ENCODE data around the gene LRIT2.

Gene LRIT2

DNA sequence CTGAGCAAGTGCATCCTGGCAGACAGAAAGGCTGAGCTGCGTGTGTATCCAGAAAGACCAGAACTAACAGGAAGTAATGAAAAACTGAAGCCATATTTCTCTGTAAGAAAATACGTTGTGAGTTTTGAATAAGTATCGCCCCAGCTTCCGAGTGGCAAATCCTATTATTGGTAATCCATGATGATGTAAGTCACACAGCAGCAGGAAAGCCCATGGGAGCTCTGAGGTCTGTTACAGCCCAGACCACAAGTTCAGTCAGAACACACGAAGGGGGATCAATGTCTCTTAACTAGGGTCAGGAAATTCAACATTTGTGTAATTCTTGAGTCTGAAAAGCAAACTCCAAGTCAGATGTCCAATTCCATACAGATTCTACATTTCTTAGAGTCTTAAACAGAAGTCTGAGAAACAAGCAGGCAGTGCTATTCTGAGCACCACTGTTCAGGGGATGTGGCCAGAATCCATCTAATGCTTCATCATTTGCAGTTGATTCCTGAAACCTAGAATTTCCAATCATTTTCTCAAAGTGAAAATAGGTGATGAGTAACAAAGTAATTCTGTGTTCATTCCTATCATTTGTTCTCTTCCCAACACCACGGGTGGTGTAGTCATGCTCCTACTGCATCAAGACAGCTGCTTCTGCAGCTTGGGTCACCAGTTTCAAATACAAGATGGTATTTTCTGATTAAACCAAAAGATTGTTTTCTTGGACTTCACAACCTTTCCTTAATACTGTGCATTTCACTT lies at the start of gene LRIT2:
Gene LRIT2, minus strand, starts transcription at position 118 of the 747 bp plus-strand sequence. Its CDS starts 24 bp downstream, at position 94.
- DNase-seq = no peak

DNA sequence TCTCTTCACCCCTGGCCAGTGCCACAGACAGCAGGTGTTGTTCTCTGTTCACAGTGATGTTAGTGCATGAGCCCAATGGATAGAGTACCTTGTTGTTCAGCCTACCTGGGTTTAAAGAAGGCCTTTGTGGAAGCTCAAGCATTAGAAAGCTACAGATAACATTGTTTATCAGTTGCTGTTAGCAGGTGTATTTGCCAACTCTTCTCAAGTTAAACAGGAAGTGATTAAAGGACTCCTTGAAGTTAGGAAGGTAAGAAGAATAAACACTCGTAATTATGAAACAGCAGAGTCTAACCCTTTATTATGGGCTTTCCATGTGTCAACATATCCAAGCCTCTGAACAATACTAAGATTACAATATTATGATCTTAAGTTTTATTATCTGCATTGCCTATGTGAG lies 45.4 kb upstream of the LRIT2 start:
- no peak for DNase-seq

DNA sequence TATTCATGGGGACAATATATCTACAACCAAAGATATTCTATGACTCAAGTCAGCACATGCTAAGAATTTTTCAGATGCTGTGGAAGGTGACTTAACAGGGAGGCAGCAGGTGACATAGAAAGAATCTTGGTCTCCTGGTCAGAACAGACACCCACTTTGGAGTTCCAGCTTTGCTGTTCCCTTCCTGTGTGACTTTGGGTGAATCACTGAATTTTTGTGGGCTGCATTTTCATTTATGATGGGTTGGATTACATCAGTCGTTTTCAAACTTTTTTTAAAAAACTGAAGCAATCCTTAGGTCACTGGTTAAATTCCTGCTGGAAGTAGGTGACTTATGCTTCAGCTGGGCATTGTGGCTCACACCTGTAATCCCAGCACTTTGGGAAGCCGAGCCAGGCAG lies 44.4 kb upstream of the LRIT2 start:
- no peak for DNase-seq

DNA sequence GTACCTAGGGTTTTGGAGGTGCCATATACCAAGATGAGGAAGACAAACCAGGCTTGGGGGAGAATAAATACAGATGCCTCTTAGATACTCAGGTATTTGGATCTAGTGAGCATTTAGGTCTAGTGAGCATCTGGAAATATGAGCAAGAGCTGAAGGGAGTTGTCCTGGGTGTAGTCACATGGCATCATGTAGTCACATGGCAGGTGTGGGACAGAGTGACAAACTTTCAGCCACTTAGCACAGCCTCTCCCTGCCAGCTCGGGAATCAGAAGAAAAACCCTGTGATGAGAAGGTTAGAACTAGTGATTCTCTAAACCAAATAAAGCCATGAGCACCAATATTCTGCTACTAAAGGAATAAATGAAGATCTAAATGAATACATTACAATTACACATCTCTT lies 43.8 kb upstream of the LRIT2 start:
- DNase-seq = no peak

- DNase-seq = peak; percentile 92
Observed at GRCh38 chr10:84267503-84268126, 42.3 kb upstream of the LRIT2 start.

GRCh38 chr10:84265418-84265817 lies 40.1 kb upstream of the LRIT2 start:
- no peak for DNase-seq

GRCh38 chr10:84264611-84265141 lies 39.3 kb upstream of the LRIT2 start:
- peak; percentile 81 for DNase-seq

DNA sequence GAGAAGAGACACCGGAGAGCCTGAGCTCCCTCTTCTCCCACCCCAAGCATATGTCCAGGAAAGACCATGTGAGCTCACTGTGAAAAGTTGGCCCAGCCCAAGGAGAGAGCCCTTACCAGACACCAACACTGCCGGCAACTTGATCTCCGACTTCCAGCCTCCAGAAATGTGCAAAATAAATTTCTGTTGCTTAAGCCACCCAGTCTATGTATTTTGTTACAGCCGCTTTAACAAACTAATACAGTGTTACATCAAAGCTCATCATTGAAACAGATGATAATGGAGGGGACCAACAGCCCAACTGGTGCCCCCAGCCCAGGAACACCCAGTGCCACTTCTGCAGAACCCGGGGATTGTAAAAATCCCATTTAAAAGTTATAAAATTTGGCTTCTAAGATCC lies 38.4 kb upstream of the LRIT2 start:
- DNase-seq = no peak

- no peak for DNase-seq
Observed at GRCh38 chr10:84262190-84262956, 37.0 kb upstream of the LRIT2 start.

DNA sequence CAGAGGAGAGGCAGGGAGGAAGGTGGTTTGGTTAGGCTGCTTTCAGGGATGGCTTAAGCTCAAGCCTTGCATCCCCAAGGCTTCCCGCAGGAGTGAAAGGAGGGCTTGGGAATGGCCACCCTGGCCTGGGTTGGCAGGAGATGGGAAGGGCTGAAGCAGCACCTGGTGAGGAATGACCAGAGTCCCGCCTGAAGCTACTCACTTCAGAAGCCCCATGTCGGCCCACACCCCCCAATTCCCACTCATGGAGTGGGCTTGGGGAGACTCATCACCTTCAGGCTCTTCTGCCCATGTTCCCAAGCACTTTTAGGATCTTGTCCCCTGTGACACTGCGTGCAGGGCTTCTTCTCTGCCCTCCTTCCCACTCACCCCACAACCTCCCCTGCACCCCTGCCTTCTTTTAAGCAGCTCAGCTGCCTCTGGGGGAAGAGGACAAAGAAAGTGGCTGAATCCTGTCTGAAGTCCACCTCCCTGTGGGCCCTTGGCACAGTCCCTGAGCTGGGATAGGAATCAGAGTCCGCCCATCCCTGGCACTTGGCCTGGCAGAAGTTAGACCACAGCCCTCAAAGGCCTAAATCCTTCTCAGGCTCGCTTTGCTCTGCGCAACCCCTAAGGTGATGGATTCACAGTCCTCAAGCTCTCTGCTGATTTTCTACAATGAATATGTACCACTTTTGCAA lies 36.0 kb upstream of the LRIT2 start:
- DNase-seq = no peak

DNA sequence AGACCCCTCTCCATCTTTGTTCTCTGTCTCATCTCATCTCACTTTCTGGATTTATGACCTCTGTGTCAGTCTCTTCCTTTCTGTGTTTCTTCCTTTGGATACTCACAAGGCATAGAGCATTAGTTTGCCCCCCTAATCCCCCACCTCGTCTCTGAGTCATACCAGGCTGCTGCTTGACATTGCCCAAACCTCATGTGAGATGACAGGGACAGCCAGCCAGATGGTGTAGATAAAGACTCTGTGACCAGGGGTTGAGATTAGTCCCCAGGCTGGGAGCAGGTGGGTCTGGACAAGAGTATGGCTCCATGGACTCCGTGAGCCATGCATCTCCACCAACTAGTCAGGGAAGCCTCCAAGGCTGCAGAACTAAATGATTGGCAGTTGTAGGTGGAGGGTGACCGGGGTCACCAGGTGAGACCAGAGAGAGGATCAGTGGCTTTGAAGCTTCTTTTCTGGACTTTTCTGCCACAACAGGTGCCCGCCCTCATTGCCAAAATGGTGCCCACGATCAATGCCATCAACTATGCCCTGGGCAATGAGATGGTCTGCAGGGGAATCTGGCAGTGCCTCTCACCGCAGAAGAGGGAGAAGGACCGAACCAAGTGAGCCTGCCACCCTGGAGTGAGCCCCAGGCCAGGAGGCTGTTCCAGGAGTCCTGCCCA lies 32.8 kb upstream of the LRIT2 start:
- DNase-seq = no peak

GRCh38 chr10:84257343-84258020 lies 32.1 kb upstream of the LRIT2 start:
- no peak for DNase-seq

DNA sequence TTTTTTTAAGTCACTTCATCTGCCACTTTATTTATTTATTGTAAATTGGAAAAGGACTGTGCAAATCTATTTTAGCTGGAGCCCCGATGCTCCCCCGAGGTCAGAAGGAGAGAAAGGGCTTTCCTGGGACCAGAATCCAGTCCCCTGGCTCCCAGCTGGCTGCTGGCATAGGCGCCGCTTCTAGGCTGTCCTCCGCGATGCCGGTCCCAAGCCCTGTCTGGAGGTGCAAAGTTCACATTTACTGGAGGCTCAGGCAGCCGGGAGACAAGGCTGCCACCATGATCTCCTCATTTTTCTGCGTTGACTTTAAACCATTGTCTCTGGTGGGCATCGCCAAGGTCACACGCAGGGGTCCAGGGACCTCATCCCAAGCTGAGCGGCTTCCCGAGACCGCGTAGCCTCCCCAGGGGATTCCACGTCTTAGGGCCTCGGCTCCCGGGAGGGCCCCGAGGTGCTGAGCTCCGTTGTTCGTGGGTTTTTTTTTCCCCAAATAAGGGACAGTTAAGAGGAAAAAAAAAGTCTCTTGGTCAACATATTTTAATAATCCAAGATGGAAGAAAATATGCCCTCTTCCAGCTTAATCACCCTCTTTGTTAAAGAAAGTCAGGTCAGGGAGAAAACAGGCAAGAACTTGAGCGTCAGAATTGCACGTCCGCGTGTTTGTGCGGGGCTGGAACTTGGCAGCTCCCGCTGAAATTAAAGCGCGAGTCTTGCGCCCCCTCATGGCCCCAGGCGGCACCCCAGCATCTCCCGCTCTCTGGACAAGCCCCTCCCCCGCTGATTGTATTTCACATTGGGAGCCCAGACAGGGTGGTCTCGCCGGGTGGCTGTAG lies 31.4 kb upstream of the LRIT2 start:
- DNase-seq = peak; percentile 54

DNA sequence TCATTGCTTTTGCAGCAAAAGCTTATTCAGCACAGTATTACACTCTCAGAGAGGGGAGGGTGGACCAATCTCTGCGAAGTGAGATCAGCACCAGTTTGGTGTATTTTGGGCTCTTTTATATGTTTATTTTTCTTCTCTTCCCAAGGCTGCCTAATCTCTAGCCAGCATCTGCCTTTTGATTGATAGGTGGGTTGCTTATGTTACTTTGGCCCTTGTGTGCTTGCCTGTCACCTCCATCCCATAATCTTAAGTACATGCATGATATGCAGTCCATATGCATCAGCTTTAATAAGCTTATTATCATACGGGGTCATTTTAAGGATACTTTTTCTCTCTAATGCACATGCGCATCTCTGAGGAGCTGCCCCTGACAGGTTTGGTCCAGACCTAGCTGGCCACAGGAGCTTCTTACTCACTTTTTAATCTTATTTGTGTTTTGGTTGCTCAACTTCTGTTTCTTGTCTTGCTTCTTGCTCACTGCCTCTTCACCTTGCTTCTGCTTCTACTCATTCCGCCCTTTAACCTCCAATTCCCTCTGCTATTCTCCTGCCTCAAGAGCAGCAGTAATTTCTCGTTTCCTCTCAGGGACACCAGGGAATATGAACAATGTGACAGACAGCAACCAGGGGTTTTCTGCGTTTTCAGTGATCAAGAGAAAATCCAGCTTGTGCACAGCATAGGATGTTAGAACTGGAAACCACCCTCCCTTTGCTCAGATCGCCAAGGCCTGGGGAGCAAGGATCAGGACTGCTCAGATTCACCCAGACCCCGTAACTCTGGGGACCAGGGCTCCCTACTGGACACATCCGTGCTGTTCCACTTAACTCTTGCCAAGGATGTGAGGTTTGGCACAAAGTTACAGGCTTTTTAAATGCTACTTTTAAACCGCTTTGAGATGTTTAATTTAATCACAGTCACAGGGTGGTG lies 29.5 kb upstream of the LRIT2 start:
- no peak for DNase-seq

GRCh38 chr10:84248794-84249193 lies 23.4 kb upstream of the LRIT2 start:
- DNase-seq = no peak

GRCh38 chr10:84247496-84247895 lies 22.2 kb upstream of the LRIT2 start:
- no peak for DNase-seq

DNA sequence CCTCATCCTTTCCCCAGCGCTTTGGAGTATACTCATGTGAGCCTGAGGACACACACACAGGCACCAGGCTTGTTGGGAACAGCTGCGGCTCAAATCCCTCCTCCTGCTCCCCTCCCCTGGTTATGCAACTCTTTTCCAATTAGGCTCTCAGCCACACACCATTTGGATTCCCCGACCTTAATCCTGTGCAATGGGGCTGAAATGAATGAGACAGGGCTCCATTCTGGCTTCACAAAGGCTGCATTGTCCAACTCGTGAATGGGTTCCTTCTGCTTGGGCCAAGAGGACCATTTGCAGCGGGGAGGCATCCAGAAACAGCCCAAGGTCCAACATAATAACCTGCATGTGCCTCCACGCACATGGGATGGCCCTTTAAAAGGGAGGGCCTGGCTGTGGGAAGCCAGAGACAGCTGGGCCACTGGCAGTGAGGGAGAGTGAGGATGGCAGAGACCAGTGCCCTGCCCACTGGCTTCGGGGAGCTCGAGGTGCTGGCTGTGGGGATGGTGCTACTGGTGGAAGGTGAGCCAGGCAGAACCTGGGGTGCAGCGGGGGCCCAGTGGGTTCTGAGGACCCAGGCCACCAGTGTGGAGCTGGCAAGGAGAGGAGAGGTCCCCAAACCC lies 19.4 kb upstream of the LRIT2 start, which contains the start of gene RGR:
Gene RGR, plus strand, starts transcription at position 403 of the 620 bp plus-strand sequence. Its CDS starts 38 bp downstream, at position 441.
- DNase-seq = no peak

- DNase-seq = no peak
Observed at GRCh38 chr10:84243759-84244158, 18.4 kb upstream of the LRIT2 start.

- DNase-seq = no peak
Observed at GRCh38 chr10:84241185-84241790, 15.9 kb upstream of the LRIT2 start, which contains the start of gene LRIT1. TSS of gene LRIT1 (minus strand) at chr10:84241546. CDS start at chr10:84241439, 107 bp downstream.

Data from activated CD4-positive, alpha-beta T cell treated with anti-CD3 and anti-CD28 coated beads, Interleukin-2, Interleukin-6, amounts not matched to agents 100 ng/mL and 50 ng/mL, durations not matched to agents 16 hours and 8 hours (primary cell).